ENCODE measurements around the gene GALNT14. TPM values are rescaled to one million over a fixed set of nuclear protein-coding genes. Genes with fewer than 3 reads are reported as not detected.

GALNT14 gene
- total RNA-seq, 2 donors from 2014 or later: 0.52 TPM; not detected in 1

DNA sequence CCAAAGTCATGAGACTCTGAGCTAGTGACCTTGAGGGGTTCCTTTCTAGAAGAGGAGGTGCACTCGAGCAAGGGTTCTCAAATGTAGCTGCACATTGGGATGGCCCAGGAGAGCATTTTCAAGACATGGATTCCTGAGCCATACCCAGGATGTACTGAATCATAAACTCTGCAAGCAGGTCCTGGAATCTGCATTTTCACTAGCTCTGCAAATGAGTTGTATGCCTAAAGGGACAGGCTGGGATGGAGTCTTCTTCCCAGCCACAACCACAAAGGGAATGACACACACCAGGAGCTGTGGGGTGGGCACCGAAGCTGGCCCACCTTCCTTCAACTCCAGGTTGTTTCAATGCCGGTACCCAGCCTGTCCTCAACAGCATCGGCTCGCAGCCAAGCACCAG lies 90.6 kb downstream of the GALNT14 start:
- H3K27me3 Mint-ChIP-seq: no peaks in the 10 kb centered on the region
- no peaks in the 10 kb centered on the region for H3K9me3 Mint-ChIP-seq
- no peak for ATAC-seq (replicated peaks)
- H3K4me3 Mint-ChIP-seq: no peak overlapping the region
- peaks cover 5% of the 10 kb centered on the region for H3K4me1 Mint-ChIP-seq
- H3K27ac Mint-ChIP-seq: no peak overlapping the region
- no peaks in the 10 kb centered on the region for H3K36me3 Mint-ChIP-seq (ENCODE audit: low read depth)

DNA sequence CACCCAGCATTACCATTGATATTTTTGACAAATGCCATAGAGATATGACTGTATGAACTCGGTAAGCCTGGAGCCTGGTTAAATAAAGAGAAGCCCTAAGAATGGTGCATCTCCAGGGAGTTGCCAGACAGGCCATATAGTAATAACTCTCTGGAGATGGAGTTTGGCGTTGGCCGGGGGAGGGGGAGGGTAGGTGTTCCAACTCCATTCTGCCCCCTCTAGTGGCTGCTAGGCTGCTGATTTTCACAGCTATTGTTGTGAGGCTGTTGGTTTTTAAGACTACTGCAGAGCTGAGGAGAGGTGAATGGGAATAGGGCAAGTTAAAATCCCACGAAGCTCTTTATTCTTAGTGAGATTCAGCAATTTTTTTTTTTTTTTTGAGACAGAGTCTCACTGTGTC lies 99.9 kb downstream of the GALNT14 start:
- Mint-ChIP-seq H3K36me3 (ENCODE audit: low read depth) (no peaks in the 10 kb centered on the region), H3K4me1 (no peaks in the 10 kb centered on the region), H3K4me3 (no peak overlapping the region), H3K27ac (no peak overlapping the region), H3K9me3 (peaks cover 18% of the 10 kb centered on the region), H3K27me3 (peaks cover 9% of the 10 kb centered on the region)
- ATAC-seq (replicated peaks): no peak

DNA sequence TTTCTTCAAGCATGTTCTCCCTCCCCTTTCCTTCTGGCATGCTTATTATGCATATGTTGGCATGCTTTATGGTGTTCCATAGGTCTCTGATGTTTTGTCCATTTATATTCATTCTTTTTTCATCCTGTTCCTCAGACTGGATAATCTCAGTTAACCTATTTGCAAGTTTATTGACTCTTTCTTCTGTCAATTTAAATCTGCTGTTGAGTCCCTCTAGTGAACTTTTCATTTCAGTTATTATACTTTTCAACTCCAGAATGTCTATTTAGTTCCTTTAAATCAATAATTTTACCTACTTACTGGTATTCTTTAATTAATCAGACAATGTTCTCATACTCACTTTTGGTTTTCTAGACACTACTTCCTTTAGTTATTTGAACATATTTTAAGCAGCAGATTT lies 101.2 kb downstream of the GALNT14 start:
- ATAC-seq (replicated peaks): no peak
- peaks cover 9% of the 10 kb centered on the region for H3K27me3 Mint-ChIP-seq
- H3K9me3 Mint-ChIP-seq: peaks cover 18% of the 10 kb centered on the region
- no peak overlapping the region for H3K4me3 Mint-ChIP-seq
- H3K4me1 Mint-ChIP-seq: no peaks in the 10 kb centered on the region
- no peaks in the 10 kb centered on the region for H3K36me3 Mint-ChIP-seq (ENCODE audit: low read depth)
- no peak overlapping the region for H3K27ac Mint-ChIP-seq

GRCh38 chr2:31033032-31033431 lies 105.2 kb downstream of the GALNT14 start:
- H3K4me3 Mint-ChIP-seq: no peak overlapping the region
- H3K4me1 Mint-ChIP-seq: no peaks in the 10 kb centered on the region
- no peak overlapping the region for H3K27ac Mint-ChIP-seq
- H3K36me3 Mint-ChIP-seq (ENCODE audit: low read depth): no peaks in the 10 kb centered on the region
- H3K9me3 Mint-ChIP-seq: peaks cover 18% of the 10 kb centered on the region
- H3K27me3 Mint-ChIP-seq: peaks cover 9% of the 10 kb centered on the region
- no peak for ATAC-seq (replicated peaks)

- H3K4me1 Mint-ChIP-seq: no peaks in the 10 kb centered on the region
- ATAC-seq (replicated peaks): no peak
- H3K36me3 Mint-ChIP-seq (ENCODE audit: low read depth): no peaks in the 10 kb centered on the region
- no peak overlapping the region for H3K4me3 Mint-ChIP-seq
- peaks cover 15% of the 10 kb centered on the region for H3K9me3 Mint-ChIP-seq
- H3K27ac Mint-ChIP-seq: no peak overlapping the region
- H3K27me3 Mint-ChIP-seq: peaks cover 9% of the 10 kb centered on the region
These were observed 105.8 kb downstream of the GALNT14 start for GRCh38 chr2:31032475-31032874.

DNA sequence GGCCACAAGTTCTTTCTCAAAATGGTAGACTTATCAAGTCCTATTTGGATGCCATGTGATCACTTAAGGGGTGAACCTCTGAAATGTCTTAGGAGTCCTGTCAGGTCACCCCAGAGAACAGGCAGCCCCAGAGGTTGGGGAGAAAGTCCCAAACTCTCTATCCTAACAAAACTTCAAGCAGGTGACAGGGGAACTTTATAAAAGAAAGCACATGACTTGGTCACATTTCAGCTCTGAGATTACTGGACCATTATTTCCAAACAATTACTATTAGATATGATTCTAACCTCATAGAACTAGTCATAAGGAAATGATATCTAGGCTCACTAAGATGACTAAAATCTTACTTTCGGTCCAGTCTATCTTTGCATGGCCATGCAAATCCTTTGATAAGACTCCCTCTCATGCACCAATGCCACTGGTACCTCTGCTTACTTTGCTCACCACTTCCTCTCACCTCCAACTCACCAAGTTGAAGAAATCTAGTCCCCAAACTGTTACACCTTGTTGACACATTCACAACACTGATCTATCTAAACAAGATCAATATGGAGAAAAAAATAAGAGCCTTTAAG lies 107.0 kb downstream of the GALNT14 start:
- H3K9me3 Mint-ChIP-seq: peaks cover 6% of the 10 kb centered on the region
- H3K36me3 Mint-ChIP-seq (ENCODE audit: low read depth): no peaks in the 10 kb centered on the region
- ATAC-seq (replicated peaks): peak; percentile 35
- H3K27me3 Mint-ChIP-seq: peaks cover 7% of the 10 kb centered on the region
- H3K4me1 Mint-ChIP-seq: no peaks in the 10 kb centered on the region
- H3K4me3 Mint-ChIP-seq: no peak overlapping the region
- no peak overlapping the region for H3K27ac Mint-ChIP-seq

- Mint-ChIP-seq H3K36me3 (ENCODE audit: low read depth) (no peaks in the 10 kb centered on the region), H3K4me1 (no peaks in the 10 kb centered on the region), H3K27ac (no peak overlapping the region), H3K4me3 (no peak overlapping the region), H3K27me3 (peaks cover 4% of the 10 kb centered on the region), H3K9me3 (no peaks in the 10 kb centered on the region)
- ATAC-seq (replicated peaks): no peak
These were observed 109.8 kb downstream of the GALNT14 start for GRCh38 chr2:31028417-31028816.

DNA sequence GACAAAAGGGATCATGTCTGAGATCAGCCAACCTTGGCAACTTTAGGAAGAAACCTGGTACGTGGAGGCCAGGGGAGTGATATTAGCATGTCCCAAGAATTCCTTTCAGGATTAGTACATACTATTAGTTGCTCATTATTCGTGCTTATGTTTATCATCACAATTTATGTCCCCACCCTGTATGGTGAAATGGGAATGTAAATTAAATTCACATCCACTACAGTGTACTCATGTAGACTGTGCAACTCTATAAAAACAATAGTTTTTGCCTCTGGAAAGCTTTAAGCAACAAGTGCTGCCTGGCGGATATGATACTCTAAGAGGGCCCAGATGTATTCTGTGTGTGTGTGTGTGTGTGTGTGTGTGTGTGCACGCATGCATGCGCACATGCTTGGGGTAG lies 110.7 kb downstream of the GALNT14 start:
- Mint-ChIP-seq H3K4me3 (no peak overlapping the region), H3K9me3 (no peaks in the 10 kb centered on the region), H3K27me3 (peaks cover 4% of the 10 kb centered on the region), H3K4me1 (no peaks in the 10 kb centered on the region), H3K36me3 (ENCODE audit: low read depth) (no peaks in the 10 kb centered on the region), H3K27ac (no peak overlapping the region)
- no peak for ATAC-seq (replicated peaks)

- no peaks in the 10 kb centered on the region for H3K9me3 Mint-ChIP-seq
- H3K36me3 Mint-ChIP-seq (ENCODE audit: low read depth): no peaks in the 10 kb centered on the region
- no peak for ATAC-seq (replicated peaks)
- H3K27me3 Mint-ChIP-seq: peaks cover 4% of the 10 kb centered on the region
- H3K27ac Mint-ChIP-seq: no peak overlapping the region
- no peak overlapping the region for H3K4me3 Mint-ChIP-seq
- no peaks in the 10 kb centered on the region for H3K4me1 Mint-ChIP-seq
These were observed 114.7 kb downstream of the GALNT14 start for GRCh38 chr2:31023541-31023940.

DNA sequence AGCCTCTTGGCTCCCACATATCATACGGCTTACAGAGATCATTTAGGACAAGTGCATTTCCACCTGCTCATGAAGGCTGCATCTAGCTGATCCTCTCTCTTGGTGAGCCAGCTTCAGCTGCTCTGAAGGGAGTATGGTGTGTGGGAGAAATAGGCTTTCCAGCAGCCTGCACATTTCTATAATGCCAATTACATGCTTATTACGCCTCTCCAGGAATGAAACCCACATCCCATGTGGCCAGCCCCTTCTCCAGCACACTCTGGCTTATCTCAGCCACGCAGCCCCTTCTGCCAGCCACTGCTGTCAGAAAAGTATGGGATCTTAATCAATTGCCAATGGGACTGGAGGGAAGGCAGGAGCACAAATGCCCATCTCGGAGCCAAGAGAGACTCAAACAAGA lies 117.5 kb downstream of the GALNT14 start:
- Mint-ChIP-seq H3K4me3 (no peak overlapping the region), H3K4me1 (no peaks in the 10 kb centered on the region), H3K36me3 (ENCODE audit: low read depth) (no peaks in the 10 kb centered on the region), H3K9me3 (no peaks in the 10 kb centered on the region), H3K27ac (no peak overlapping the region), H3K27me3 (peaks cover 4% of the 10 kb centered on the region)
- no peak for ATAC-seq (replicated peaks)

DNA sequence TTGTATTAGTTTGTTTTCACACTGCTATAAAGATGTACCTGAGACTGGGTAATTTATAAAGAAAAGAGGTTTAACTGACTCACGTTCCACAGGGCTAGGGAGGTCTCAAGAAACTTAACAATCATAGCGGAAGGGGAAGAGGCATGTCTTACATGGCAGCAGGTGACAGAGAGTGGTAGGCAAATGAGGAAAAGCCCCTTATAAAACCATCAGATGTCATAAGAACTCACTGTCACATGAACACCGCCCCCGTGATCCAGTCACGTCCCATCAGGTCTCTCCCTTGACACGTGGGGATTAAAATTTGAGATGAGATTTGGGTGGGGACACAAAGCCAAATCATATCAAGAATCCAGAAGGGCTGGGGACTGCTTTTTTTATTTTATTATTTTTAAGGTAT lies 120.0 kb downstream of the GALNT14 start:
- Mint-ChIP-seq H3K36me3 (ENCODE audit: low read depth) (no peaks in the 10 kb centered on the region), H3K4me1 (no peaks in the 10 kb centered on the region), H3K27ac (no peak overlapping the region), H3K27me3 (peaks cover 6% of the 10 kb centered on the region), H3K4me3 (no peak overlapping the region), H3K9me3 (no peaks in the 10 kb centered on the region)
- ATAC-seq (replicated peaks): no peak

DNA sequence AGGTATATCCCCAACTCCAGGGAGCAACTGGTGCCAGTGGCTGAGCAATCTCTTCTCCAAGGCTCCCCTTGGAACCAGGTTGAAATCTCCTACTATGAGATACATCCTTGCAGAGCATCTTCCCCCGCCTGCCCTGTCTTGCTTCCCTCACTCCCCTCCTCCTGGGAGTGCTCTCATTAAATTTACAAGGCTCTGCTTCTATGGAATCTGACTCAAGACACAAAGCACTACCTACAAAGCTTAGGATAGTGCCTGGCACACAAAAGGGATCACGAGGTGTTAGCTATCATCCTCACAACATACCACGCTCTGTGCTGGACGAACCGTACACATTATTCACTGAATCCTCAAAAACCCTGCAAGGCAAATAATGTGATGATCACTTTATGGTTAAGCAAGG lies 121.6 kb downstream of the GALNT14 start:
- H3K4me3 Mint-ChIP-seq: no peak overlapping the region
- H3K36me3 Mint-ChIP-seq (ENCODE audit: low read depth): no peaks in the 10 kb centered on the region
- peaks cover 6% of the 10 kb centered on the region for H3K27me3 Mint-ChIP-seq
- no peak for ATAC-seq (replicated peaks)
- H3K27ac Mint-ChIP-seq: no peak overlapping the region
- H3K9me3 Mint-ChIP-seq: no peaks in the 10 kb centered on the region
- no peaks in the 10 kb centered on the region for H3K4me1 Mint-ChIP-seq

DNA sequence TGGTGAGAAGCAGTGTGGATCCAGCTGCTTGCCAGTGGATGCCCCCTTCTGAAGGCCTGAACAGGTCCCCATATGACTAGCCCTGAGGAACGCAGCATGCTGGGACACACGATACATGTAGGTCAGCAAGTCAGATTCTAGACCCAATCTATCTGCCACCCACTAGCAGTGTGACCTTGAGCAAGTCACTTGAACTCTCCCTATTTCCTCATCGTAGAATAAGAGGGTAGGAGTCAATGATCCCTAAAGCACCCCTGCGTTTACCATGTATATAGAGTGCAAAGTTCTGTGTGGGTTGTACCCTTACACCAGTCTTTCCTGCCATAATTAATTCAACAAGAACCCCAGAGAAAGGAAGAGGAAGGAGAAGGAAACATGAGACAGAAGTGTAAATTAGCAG lies 123.7 kb downstream of the GALNT14 start:
- Mint-ChIP-seq H3K27me3 (peaks cover 15% of the 10 kb centered on the region), H3K36me3 (ENCODE audit: low read depth) (no peaks in the 10 kb centered on the region), H3K9me3 (no peaks in the 10 kb centered on the region), H3K27ac (no peak overlapping the region), H3K4me1 (no peaks in the 10 kb centered on the region), H3K4me3 (no peak overlapping the region)
- no peak for ATAC-seq (replicated peaks)

- H3K27me3 Mint-ChIP-seq: peaks cover 18% of the 10 kb centered on the region
- no peaks in the 10 kb centered on the region for H3K36me3 Mint-ChIP-seq (ENCODE audit: low read depth)
- no peak overlapping the region for H3K27ac Mint-ChIP-seq
- H3K4me1 Mint-ChIP-seq: no peaks in the 10 kb centered on the region
- no peak overlapping the region for H3K4me3 Mint-ChIP-seq
- H3K9me3 Mint-ChIP-seq: no peaks in the 10 kb centered on the region
- ATAC-seq (replicated peaks): no peak
These were observed 124.9 kb downstream of the GALNT14 start for GRCh38 chr2:31013301-31013700.

GRCh38 chr2:31012406-31012805 lies 125.8 kb downstream of the GALNT14 start:
- Mint-ChIP-seq H3K36me3 (ENCODE audit: low read depth) (no peaks in the 10 kb centered on the region), H3K9me3 (no peaks in the 10 kb centered on the region), H3K27me3 (peaks cover 18% of the 10 kb centered on the region), H3K4me3 (no peak overlapping the region), H3K27ac (no peak overlapping the region), H3K4me1 (no peaks in the 10 kb centered on the region)
- no peak for ATAC-seq (replicated peaks)

- H3K27me3 Mint-ChIP-seq: peaks cover 18% of the 10 kb centered on the region
- no peaks in the 10 kb centered on the region for H3K36me3 Mint-ChIP-seq (ENCODE audit: low read depth)
- no peak for ATAC-seq (replicated peaks)
- no peaks in the 10 kb centered on the region for H3K9me3 Mint-ChIP-seq
- no peak overlapping the region for H3K4me3 Mint-ChIP-seq
- no peaks in the 10 kb centered on the region for H3K4me1 Mint-ChIP-seq
- H3K27ac Mint-ChIP-seq: no peak overlapping the region
These were observed 126.7 kb downstream of the GALNT14 start for GRCh38 chr2:31011587-31011986.
